DMS114 treated with DMSO at 0.1 percent for 48 hours (cell line): ENCODE results near the gene ADGRG6.

ENCODE experiments used
- DNase-seq: peaks from one replicate; lab custom pipeline; 2025; ENCODE audit not compliant: unreplicated experiment; lab: John Stamatoyannopoulos, UW

ADGRG6 gene

DNA sequence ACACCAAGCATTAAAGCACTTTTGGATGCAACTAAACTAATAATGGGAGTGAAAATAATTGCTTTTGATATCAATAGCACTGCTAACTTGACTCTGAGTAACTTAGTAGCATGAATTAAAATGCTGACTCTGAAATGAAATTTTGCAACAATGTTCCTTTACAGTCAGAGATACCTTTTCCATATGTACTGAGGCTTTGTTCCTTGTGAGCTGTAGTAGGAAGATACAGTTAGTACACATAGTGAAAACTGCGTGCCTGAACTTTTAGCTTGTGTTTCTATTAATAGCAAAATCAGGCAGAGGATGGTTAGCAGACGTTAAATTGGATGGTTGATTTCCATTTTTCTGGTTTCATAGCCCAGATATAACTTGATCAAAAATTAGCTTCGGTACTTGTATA lies 18.6 kb downstream of the ADGRG6 start:
- no peak for DNase-seq

DNA sequence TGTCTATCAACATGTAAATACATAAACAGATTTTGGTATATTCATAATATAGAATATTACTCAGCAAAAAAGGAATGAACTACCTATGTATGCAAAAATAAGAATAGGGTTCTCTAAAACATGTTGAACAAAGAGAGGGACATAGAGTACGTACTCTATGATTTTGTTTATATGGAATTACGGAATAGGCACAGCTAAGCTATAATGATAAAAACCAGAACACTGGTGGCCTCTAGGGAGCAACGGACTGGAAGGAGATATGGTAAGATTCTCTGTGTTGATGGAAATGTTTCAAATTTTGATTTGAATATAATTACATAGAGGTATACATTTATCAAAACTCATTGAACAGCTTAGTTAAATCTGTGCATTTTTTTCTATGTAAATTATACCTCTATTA lies 19.6 kb downstream of the ADGRG6 start:
- no peak for DNase-seq

DNA sequence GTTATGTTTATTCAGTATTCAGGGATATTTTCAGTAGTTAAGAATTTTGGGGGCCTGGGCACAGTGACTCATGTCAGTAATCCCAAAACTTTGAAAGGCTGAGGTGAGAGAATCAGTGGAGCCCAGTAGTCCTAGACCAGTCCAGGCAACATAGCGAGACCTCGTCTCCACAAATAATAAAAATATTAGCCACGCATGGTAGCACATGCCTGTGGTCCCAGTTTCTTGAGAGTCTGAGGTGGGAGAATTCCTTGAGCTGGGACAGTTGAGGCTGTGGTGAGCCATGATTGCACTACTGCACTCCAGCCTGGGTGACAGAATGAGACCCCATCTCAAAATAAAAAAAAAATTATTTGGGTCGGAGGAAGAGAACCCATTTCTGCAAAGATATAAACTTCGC lies 20.3 kb downstream of the ADGRG6 start:
- no peak for DNase-seq

DNA sequence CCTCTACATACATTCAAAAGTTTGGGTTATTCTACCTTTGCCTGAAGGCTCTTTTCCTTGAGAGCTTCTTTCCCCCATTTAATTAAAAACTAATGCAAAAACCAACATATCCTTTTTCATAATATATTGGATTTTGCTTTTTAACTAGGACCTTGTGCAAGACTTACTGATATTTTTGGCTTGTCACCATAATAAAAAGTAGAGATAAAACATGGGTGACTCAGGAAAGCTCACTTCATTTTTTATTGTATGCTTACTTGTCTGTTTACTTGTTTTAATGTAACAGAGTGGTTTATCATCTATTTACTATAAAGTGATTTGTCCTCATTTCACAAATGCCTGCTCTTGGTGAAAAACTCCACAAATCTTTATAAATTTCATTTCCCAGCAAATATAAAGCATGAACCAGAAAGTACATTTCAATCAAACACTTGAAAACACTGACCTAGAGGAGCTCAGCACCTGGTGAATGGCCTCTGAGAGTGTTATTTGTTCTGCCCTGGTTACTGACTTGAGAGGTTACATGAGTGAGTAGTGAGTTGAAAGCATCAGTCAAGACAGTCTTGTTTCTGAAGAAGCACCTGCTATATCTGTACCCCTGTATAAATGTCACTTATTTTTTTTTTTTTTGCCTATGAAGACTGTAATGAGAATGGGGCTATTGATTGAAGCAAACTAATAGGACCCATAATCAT lies 20.8 kb downstream of the ADGRG6 start:
- DNase-seq, result no peak

DNA sequence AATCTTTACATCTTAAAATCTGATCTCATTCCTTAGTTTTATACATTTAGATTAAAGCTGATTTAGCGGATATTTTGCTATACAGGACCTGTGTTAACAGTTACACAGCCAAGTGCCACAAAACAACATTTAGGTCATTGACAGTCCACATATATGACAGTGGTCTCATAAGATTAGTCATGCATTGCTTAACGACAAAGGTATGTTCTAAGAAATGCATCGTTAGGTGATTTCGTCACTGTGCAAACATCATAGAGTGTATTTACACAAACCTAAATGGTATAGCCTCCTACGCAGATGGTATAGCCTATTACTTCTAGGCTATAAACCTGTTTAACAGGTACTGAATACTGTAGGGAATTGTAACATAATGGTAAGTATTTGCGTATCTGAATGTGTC lies 21.6 kb downstream of the ADGRG6 start:
- no peak for DNase-seq

DNA sequence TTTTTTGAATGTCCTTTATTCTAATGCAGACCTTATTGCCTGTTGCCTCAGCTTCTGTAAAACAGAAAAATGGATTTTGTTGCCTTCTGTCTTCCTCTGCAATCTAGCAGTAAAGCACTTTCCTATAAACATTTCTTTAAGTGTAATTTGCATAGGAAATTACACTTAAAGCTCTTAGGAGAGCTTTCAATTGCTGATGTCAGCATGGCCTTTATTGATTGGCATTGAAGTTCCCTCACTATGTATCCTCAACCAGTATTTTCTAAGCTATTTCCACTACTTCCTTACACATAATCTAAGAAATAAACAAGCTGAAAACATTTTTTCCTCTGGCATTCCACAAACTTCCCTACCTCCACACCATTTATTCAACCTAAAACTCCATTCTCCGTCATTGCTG lies 22.3 kb downstream of the ADGRG6 start:
- no peak for DNase-seq

DNA sequence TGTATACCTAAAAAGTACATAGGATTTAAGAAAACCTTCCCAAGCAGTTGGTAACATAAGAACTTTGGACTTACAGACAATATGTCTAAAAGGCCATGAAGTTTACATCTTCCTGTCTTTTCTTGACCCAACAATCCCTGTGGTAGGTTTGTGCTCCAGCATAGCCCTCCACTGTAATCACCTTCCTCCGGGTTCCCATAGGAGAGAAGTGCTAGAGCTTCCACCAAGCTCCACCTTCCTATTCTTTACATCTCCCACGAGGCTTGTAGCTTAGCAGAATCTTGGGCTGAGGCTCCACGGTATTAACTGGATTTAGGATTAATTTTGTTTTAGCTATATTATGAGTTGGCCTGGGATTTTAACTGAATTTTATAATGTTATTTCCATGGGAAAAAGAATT lies 23.3 kb downstream of the ADGRG6 start:
- no peak for DNase-seq

DNA sequence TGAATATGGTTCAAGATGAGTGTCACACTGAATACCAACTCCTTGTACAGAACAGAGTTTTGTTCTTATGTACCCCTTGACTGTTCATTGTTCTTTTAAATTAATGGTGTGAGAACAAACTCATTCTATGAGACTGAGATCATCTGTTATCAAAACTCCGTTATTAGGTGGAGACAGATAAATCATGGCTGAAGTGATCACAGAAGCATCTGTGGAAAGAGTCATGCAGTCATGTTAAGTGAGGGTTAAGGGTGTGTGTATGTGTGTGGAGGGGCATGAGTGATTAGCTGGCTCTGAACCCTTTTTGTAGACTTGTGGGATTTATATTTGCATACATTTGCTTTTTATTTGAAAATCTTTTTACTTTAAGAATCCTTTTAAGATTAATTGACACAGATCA lies 24.7 kb downstream of the ADGRG6 start:
- DNase-seq, result no peak

DNA sequence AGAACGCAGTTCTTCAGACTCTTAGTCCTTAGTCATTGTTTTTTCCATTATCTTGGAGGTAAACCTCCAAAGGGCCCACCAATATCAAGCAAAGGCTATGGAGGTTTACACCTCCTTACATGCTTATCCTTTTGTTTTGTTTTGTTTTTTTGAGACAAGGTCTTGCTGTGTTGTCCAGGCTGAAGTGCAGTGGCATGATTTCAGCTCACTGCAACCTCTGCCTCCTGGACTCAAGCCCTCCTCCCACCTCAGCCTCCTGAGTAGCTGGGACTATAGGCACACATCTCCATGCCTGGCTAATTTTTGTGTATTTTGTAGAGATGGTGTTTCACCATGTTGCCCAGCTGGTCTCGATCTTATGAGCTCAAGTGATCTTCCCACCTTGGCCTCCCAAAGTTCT lies 26.3 kb downstream of the ADGRG6 start:
- no peak for DNase-seq

DNA sequence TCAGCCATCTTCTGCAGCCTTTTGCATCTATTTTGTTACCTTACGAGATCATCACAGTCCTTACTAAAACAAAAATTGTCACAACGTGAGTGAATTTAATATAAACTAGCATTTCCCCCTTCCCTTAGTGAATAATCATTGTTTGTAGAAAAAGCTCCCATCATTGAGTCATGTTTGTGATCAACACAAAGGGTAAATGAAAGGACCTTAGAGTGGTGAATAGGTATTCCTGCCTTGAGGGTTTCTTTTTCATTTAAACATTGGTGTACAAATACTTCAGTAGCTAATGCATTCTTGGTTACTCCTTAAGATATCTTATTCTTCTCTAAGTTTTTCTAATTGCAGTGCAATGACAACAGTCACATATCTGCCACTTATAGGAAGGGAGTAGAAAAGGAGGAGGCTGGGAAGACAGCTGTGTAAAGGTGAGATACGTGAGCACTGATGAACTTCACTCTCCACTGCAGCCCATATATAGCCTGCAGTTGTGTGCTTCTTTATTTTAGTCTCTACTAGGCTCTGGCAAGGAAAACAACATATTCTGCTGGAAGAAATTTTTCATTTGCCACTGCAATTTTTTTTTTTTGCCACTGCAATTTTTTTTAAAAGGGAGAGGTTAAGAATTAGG lies 27.8 kb downstream of the ADGRG6 start:
- DNase-seq, result no peak

DNA sequence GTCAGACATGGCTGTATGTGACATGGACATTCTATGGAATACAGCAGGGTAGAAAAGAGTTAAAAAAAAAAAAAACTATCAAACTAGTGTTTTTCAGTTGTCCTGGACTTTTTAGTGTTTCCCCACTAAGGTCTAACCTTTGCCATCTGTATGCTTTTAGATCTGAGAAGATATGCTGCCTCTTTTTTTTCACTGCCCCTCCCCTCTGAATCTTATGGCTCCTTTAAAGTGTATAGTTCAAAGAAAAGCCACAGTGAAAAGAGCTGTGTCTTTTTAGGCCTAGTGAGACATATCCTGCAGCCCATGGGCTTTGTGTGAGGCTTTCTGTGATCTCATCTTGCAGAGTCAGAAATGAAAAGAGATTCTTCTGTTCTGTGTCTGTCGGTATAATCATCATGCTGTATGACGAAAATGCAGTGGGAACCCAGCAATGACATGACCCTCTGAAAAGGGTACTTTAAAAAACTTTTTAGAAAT lies 29.3 kb downstream of the ADGRG6 start:
- no peak for DNase-seq

DNA sequence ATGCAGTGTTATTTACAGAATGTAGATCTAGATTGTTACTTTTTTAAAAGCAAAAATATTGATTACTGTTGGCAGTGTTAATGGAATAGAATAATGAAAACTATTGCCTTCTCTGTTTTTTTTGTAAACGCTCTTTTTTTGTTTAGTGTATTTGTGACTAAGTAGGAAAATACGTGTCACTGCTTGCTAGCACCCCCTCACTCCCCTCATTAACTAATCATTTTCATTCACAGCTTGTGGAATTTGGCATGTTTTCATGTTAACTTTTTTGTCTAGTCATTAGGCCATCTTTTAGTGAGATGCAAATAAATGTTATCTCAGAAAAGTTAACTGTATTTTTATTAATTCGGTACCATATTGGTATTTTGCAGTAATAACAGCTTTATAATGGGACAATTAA lies 29.8 kb downstream of the ADGRG6 start:
- DNase-seq, result no peak

DNA sequence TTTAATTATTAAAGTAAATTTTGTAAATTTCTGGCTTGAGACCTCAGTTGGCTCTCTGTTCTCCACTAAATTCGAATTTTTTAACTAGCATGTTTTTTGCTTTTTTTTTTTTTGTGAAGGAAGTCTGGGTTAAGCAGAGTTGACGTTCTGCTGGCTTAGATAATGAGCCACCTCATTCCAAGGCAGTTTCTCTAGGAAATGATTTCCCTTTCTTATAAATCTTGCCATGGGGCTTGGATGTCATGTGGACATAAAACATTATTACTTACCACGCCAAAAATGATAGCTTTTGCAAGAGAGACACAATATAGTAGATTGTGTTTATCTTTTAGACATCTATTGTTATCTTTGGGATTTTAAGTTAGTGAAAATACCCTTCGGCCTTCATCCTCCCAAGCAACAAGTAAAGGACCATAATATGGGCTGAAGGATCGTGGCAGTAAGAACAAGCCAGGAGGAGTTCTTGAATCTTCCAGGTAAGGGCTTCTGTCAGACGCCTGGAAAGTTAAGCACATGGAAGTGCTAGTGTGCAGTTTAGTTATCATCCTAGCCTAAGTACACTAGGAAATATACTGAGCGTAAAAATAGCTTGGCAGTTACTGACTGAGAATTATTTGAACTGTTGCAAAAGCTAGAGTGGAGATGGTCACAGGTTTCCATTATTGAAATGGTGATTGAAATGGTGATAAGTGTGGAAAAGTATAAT lies 30.7 kb downstream of the ADGRG6 start:
- no peak for DNase-seq

DNA sequence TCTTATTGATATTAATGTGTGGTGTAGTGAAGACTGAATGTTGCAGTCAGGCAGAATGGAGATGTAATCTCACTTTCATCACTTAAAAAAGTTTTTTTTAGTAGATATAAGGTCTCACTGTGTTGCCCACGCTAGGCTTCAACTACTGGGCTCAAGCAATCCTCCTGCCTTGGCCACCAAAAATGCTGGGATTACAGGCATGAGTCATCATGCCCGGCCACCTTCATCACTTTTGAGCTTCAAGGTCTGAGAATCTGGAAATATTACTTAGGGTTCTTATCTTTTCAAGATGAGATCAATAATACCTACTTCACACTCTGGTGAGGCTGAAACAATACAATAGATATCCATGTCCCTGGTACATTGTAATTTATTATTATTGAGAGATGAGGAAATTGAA lies 31.6 kb downstream of the ADGRG6 start:
- no peak for DNase-seq

DNA sequence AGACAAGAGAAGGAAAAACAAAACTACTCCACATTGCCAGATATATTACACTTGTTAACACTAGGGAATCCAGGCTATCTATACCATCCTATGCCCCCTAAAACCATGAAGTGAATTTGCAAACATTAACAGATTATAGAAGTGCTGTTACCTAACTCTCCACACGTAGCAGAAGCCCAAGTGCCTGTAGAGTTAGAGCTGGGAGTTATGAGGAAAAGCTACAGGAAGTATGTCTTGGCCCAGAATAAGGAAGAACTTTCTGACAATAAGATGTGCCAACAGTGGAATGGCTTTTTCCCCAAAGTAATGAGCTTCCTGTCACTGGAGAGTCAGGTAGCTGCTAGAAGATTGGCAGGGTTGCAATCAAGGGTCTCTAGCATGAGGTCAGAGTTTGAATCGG lies 32.5 kb downstream of the ADGRG6 start:
- DNase-seq, result no peak

DNA sequence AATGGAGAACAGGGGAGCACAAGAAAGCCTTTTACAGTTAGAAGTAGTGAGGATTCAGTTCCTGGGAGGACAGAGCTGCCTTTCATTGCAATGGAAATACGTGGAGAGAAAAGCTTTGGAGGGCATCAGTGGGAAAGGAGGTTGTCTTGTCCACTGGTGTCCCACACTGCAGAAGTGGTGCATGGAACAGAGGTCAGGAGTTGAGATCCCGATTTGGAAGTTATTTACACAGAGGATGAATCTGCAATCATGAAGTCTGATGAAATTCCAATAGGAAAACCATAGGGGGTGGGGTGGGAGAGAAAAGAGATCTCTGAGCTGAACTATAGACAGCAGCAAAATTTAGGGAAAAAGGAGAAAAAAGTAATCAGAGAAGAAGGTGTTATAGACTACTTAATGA lies 33.6 kb downstream of the ADGRG6 start:
- no peak for DNase-seq

DNA sequence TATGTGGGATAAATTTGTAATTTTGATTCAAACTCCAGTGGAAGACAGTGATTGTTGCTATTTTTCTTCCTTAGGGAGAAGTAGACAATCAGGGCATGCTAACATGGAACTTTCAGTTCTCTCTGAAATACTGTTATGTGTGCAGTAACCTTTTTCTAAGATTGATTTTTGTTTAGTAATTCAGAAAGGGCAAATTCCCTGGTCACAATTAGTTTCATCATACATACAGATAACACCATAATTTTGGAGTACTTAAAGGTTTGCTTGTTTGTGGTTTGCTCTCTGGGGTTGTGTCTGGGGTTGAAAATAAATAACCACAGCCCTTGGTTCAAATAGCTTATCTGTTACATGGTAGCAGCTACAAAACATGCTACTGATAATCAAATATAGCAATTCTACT lies 34.4 kb downstream of the ADGRG6 start:
- DNase-seq, result no peak

DNA sequence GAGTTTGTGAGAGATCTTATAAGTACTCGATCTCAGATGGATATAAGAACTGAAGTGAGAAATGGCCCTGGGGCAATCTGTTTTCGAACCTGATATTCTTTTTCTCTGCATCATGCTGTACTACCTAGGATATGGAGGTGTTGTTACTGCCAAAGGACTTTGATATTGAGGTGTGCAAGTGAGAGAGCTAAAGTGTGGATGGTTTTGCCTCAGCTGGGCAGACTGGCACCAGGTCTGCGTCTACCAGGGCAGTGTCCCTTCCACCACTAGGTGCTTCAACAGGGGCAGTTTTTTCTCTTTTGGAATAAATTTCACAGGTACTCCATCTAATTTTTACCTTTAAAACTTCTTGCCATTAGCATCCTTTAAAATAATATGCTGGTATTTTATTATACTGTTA lies 35.0 kb downstream of the ADGRG6 start:
- no peak for DNase-seq

DNA sequence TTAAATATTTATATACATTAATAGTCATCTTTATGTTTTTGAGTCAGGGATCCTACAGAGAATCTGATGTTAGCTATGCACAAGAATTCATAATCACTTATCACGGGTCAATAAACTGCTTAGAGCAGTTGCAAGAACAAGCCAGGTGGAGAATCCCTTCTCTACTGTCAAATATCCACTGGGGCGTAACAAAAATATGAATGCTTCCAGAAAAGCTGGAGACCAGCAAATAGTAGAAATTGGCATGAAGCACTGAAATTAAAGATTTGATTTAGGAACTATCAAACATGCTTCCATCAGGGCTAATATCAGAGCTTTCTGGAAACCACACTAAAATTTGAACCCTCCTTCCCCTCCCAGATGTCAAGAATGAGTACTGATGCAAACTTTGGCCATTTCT lies 37.3 kb downstream of the ADGRG6 start:
- no peak for DNase-seq

DNA sequence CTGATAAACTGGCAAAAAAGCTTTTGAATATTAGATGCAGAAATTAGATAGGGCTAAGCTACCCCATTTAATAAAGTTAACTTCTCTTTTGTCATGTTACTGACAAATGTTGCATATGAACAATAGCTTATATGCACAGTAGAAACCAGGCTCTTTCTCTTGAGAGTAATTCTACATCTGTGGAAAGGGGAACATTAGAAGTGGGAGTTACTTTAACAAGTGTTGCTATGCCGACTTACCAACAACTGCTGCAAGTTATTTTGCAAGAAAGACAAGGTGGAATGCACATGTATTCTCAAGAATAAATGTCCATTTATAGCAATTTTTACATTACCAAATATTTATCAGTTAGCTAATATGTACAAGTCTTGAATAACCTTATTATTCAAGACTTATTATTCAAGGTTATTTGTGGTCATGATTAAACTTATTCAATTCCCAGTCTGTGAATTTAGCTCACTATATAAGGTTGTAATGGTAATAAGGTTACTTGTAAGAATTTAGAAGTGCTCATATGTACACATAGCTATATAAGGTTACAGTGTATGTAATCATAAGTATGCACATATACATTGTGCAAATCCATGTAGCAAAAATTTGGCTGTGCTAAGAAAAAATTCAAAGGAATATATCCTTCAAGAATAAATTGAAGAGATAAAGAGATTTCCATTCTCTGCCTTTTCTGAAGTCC lies 38.3 kb downstream of the ADGRG6 start:
- DNase-seq, result no peak

DNA sequence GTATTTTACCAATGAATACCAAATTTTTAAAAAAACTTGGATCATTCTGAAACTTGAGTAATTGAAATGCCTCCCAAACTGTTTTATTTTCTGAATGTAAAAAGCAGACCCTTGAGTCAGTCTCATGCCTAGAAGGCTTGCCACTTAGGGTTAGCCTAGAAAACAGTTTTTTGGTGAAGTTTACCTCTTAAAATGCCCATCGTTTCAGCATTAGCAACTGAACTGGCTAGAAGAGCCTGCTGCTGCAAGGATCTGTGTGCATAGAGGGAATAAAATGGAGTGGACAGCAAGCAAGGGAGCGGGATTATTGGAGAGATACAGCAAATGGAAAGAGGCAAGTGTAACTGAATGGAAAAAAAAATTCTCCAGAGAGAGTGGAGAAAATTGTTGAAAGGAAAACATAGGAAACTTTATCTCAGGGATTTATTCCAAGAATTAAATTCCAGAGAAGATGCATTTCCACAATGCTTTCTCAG lies 40.1 kb downstream of the ADGRG6 start:
- no peak for DNase-seq

DNA sequence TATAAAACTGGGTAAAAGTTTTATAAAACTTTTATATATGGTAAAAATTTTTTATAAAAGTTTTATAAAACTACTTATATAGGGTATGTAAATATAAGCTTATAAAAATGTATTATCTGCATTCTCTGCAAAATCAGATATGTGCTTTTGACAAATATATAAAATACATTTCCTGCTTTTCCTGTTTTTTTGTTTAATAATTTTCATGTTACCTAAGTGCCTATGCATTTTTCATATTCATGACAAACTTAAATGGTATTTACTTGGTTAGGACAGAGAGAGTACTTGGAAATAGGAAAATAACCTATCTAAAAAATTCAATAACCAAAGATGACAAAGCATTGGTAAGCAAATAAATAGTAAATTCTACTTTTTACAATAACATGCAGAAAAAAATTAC lies 41.2 kb downstream of the ADGRG6 start:
- no peak for DNase-seq
